ENCODE measurements around the gene ZNF57.
"Not testable (repeated sequence)": the region's sequence is repeated elsewhere in the genome, so short reads cannot be mapped to it uniquely, and the experiment has no call there.

The ZNF57 gene

GRCh38 chr19:2952953-2953481 is 52.3 kb downstream of the ZNF57 start:
- no peak for DNase-seq (ENCODE audit: low read depth)

- no peak for DNase-seq (ENCODE audit: low read depth)
These were observed 56.4 kb downstream of the ZNF57 start for GRCh38 chr19:2957160-2957559.

GRCh38 chr19:2960120-2960519 is 59.4 kb downstream of the ZNF57 start:
- no peak for DNase-seq (ENCODE audit: low read depth)

- no peak for DNase-seq (ENCODE audit: low read depth)
These were observed 61.4 kb downstream of the ZNF57 start for GRCh38 chr19:2962018-2962670.

GRCh38 chr19:2963122-2963521 is 62.4 kb downstream of the ZNF57 start:
- DNase-seq (ENCODE audit: low read depth), result no peak

- DNase-seq (ENCODE audit: low read depth), result not testable (repeated sequence)
These were observed 62.9 kb downstream of the ZNF57 start for GRCh38 chr19:2963631-2964030.

- DNase-seq (ENCODE audit: low read depth), result no peak
These were observed 64.1 kb downstream of the ZNF57 start for GRCh38 chr19:2964874-2965273.

GRCh38 chr19:2967972-2968371 is 67.2 kb downstream of the ZNF57 start:
- no peak for DNase-seq (ENCODE audit: low read depth)
